Measurements from ENCODE around the gene NXPH4. TPM values are rescaled to one million over a fixed set of nuclear protein-coding genes. Genes with fewer than 3 reads are reported as not detected.

Gene NXPH4
- total RNA-seq, 1 donor from 2014 or later = 0.82 TPM

DNA sequence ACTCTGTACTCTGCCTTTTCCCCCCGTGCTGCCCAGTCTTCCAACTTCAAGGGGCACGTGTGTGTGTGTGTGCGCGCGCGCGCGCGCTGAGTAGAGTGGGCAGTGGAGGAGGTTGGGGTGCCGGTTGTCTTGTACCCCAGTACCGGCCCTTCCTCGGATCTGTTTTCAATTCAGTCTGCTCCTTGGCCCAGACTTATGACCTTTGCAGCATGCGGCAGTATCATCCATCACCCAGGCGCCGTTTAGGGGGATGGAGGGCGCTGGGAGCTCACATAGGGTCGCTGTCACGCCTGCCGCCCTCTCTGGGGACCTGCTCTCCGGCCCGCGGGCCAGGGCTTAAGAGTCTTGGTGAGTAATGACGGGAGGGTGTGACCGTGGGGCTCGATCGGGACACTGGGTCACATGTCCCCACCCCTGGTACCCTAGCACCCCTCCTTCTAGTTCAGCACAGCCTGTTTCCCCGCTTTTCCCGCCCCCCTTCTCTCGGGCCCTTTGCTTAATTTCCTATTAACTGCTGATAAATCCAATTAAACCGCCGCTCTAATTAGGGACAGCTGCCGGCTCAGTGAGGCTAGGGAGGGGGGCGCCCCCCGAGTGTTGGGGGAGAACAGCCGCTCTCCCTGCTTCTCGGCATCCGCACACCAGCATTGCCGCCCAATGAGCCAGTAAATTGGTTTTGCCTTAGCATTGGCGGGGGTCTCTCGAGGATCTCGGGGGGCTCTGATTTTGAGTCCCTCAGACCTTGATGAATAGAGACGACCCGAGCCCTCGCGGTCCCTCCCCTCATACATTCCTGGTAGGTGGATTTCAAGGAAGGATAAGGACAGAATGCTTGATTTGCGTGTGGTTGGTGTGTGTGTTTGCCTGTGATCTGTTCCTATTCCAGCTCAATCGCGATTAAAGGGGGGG lies 25.1 kb downstream of the NXPH4 start:
- H3K9me3 Mint-ChIP-seq = no peaks in the 10 kb centered on the region
- DNase-seq (ENCODE audit: low spot score) = no peak
- H3K36me3 Mint-ChIP-seq (ENCODE audit: low read depth) = peaks cover 4% of the 10 kb centered on the region
- H3K4me1 Mint-ChIP-seq (ENCODE audit: low read depth) = peaks cover 40% of the 10 kb centered on the region
- H3K27ac Mint-ChIP-seq = no peak overlapping the region
- peaks cover 37% of the 10 kb centered on the region for H3K27me3 Mint-ChIP-seq (ENCODE audit: low read depth)
- H3K4me3 Mint-ChIP-seq (ENCODE audit: low read depth) = peak overlapping the region; percentile 14
- intact Hi-C loops (cut with micrococcal nuclease) = loop anchor here (5.0 kb wide), 1 partner anchor 381 kb away; no protein-coding TSS in a partner anchor

DNA sequence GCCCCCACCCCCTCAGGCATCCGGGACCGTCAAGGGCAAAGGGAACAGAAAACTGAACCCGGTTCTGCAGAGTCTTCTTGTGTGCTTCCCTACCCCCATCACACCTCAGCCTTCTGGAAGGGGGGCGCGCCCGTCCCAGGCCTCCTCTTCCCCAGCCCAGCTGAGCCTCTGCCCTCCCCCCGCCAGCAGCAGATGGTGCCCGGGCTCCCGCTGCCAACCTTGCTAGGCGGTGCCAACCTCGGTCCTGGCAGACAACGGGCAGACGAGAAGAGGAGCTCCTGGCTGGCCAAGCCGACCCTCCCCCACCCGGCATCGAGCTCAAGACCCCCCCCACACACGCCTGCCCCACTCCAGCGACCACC lies 25.7 kb downstream of the NXPH4 start:
- Mint-ChIP-seq H3K36me3 (ENCODE audit: low read depth) (no peaks in the 10 kb centered on the region), H3K4me3 (ENCODE audit: low read depth) (peak overlapping the region; percentile 9), H3K4me1 (ENCODE audit: low read depth) (peaks cover 36% of the 10 kb centered on the region), H3K27ac (no peak overlapping the region), H3K9me3 (no peaks in the 10 kb centered on the region), H3K27me3 (ENCODE audit: low read depth) (peaks cover 30% of the 10 kb centered on the region)
- no peak for DNase-seq (ENCODE audit: low spot score)
- intact Hi-C loops (cut with micrococcal nuclease) = loop anchor here (5.0 kb wide), 1 partner anchor 380 kb away; no protein-coding TSS in a partner anchor

DNA sequence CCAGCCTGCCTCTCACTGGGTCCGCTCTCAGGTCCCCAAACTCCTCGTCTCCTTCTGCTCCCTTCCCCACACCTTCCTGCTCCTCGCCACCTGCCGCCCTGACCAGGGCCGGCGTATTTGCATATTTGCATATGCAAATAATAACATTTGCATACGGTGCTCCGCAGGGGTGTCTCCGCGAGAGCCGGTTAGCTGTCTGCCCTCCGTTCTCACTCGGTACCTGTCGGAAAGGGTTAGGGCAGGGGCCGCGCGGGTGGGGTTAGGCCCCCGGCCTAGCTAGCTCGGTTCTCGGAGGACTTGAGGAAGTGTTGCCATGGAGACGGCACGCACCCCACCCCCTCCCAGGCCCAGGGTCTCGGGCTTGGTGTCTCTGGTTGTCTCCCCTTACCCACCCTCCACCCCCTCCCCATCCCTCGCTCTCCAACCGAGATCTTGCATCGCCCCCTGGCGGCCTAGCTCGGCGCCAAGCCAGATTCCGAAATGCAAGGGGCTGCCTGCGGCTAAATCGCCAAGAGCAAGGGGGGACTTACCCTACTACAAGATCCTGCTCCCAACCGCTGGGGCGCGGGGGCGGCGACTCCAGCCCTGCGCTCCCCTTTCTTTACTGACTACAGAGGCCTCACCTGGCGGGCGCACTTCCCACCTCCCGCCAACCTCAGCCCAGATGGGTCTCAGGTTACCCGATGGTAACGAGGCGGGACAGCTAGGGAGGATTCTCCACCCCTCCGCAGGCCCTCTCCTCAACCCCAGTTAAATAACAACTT lies 26.3 kb downstream of the NXPH4 start:
- intact Hi-C loops (cut with micrococcal nuclease) = loop anchor here (1.0 to 5.0 kb wide), 2 partner anchors 30 to 379 kb away; no protein-coding TSS in a partner anchor
- Mint-ChIP-seq H3K4me1 (ENCODE audit: low read depth) (peaks cover 32% of the 10 kb centered on the region), H3K9me3 (no peaks in the 10 kb centered on the region)

DNA sequence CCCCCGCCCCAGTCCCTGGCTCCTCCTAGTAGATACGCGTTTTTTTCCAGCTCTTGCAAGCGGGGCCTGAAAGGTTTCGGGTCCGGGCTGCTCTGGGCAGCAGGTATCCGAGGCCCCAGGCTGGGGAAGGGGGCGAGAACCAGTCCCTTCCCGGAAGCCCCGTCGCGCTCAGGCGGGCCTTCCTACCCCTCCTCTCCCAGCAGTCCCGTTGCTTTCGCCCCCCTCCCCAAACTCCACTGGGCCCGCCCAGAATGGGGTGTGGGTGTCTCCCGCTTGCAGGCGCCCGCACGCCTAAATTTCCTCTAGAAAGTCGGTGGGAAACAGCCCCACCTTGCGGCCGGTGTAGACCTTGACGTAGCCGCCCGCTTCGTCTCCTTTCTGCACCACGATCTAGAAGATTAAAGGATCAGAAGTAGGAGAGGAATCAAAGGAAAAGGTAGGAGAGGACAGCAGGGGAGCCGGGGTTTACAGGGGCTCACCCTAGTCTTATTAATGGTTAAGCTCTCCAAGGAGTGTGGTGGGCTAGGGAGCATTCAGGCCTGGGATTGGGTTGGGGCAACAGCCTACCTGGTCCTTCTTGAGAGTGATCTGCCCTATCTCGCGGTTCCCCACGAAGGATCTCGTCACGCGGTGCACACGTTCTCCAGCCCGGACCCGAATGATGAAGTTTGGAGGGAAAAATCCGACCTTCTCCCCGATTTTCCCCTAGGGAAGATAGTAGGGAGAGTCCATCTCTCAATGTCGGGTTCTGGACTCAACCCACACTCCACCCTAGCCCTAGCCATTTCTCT lies 27.1 kb downstream of the NXPH4 start:
- Mint-ChIP-seq H3K9me3 (no peaks in the 10 kb centered on the region), H3K27ac (no peak overlapping the region), H3K36me3 (ENCODE audit: low read depth) (peaks cover under 1% of the 10 kb centered on the region), H3K4me1 (ENCODE audit: low read depth) (peaks cover 32% of the 10 kb centered on the region), H3K4me3 (ENCODE audit: low read depth) (peak overlapping the region; percentile 73), H3K27me3 (ENCODE audit: low read depth) (peaks cover 24% of the 10 kb centered on the region)
- intact Hi-C loops (cut with micrococcal nuclease) = loop anchor here (1.0 to 5.0 kb wide), 2 partner anchors 30 to 379 kb away; no protein-coding TSS in a partner anchor
- peak; percentile 77 for DNase-seq (ENCODE audit: low spot score)

More for the DNA sequence above, 26.3 kb downstream of the NXPH4 start:
- H3K27me3 Mint-ChIP-seq (ENCODE audit: low read depth) = peaks cover 26% of the 10 kb centered on the region
- H3K36me3 Mint-ChIP-seq (ENCODE audit: low read depth) = no peaks in the 10 kb centered on the region
- no peak overlapping the region for H3K27ac Mint-ChIP-seq
- DNase-seq (ENCODE audit: low spot score) = peak; percentile 64
- peak overlapping the region; percentile 73 for H3K4me3 Mint-ChIP-seq (ENCODE audit: low read depth)

DNA sequence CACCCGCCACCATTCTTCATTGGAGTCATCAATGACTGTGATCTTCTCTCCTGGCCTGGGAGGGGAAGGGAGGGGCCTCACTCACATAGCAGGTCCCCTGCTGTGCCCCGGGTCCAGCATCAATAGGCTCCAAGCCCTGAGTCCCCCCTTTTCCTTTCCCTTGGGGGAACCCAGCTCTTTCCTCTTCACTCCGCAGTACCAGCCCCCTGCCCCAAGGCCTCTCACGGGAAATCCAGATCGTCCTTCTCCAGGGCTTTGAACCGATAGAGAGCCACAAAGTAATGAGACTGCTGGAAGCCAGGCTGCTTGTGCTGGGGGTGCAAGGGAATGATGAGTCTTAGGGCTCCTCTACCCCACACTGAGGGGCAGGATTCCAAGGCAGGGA lies 27.7 kb downstream of the NXPH4 start:
- Mint-ChIP-seq H3K27ac (no peak overlapping the region), H3K4me1 (ENCODE audit: low read depth) (peaks cover 35% of the 10 kb centered on the region), H3K27me3 (ENCODE audit: low read depth) (peaks cover 21% of the 10 kb centered on the region), H3K4me3 (ENCODE audit: low read depth) (no peak overlapping the region), H3K36me3 (ENCODE audit: low read depth) (peaks cover 4% of the 10 kb centered on the region), H3K9me3 (no peaks in the 10 kb centered on the region)
- intact Hi-C loops (cut with micrococcal nuclease) = loop anchor here (5.0 kb wide), 1 partner anchor 378 kb away; no protein-coding TSS in a partner anchor
- DNase-seq (ENCODE audit: low spot score) = no peak

DNA sequence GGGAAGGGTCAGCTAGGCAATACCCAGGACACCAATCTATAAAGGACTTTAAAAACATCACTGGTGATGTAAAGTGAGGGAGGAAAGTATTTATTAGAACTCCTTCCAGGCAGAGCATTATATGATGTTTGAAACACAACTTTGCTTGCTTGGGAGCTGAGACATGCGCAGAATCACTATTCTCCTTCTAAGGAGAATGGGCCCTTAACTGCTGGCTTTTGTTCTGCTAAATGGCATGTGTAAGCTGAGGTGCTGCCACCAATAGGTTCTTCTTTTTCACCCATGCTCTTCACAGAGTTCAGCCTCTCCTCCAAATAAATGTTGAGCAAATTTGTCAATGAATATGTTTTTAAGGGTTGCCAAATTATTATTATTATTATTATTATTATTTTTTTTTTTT lies 30.4 kb downstream of the NXPH4 start:
- Mint-ChIP-seq H3K27me3 (ENCODE audit: low read depth) (peaks cover 5% of the 10 kb centered on the region), H3K4me1 (ENCODE audit: low read depth) (peaks cover 20% of the 10 kb centered on the region), H3K4me3 (ENCODE audit: low read depth) (no peak overlapping the region), H3K36me3 (ENCODE audit: low read depth) (peaks cover 4% of the 10 kb centered on the region), H3K9me3 (no peaks in the 10 kb centered on the region), H3K27ac (no peak overlapping the region)
- intact Hi-C loops (cut with micrococcal nuclease) = no loop called here
- no peak for DNase-seq (ENCODE audit: low spot score)

DNA sequence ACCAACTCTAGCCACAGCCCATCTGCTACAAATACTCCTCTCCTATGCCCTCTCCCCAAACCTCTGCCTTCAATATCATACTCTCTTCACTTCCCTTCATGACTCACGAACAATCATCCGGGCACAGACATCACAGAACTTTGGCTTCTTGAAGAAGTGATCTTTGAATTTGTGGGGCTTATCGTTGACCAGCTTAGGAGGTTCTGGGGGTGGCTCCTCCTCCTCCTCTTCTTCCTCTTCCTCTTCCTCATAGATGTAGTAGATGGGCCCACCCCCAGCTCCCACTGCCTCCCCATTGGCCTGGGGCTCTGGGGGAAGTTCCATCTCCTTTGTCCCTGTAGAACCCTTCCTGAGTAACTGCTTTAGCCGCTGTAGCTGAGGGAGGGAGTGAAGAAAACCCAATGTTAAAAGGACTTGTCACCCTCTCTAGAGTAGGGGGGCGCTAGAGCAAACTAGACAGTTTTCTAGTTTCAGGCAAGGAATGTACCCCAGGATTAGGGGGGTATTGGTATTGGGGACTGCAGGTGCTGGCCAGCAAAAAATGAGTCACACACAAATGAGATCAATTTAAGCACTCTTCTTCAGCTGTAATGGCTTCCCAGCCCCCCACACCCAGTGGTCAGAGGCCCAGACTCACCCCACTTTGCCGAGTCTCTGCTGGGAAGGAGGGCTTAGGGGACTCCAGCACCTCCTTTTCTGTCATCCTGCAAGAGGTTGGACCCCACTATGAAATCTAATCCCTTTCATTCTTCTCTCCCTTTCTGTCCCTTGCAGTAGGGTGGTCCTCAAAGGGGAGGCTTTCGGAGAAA lies 32.5 kb downstream of the NXPH4 start:
- no peak for DNase-seq (ENCODE audit: low spot score)
- peaks cover 11% of the 10 kb centered on the region for H3K4me1 Mint-ChIP-seq (ENCODE audit: low read depth)
- H3K4me3 Mint-ChIP-seq (ENCODE audit: low read depth) = peak overlapping the region; percentile 31
- H3K27me3 Mint-ChIP-seq (ENCODE audit: low read depth) = no peaks in the 10 kb centered on the region
- peak overlapping the region; percentile 44 for H3K27ac Mint-ChIP-seq
- intact Hi-C loops (cut with micrococcal nuclease) = no loop called here
- H3K9me3 Mint-ChIP-seq = no peaks in the 10 kb centered on the region
- H3K36me3 Mint-ChIP-seq (ENCODE audit: low read depth) = peaks cover 4% of the 10 kb centered on the region

DNA sequence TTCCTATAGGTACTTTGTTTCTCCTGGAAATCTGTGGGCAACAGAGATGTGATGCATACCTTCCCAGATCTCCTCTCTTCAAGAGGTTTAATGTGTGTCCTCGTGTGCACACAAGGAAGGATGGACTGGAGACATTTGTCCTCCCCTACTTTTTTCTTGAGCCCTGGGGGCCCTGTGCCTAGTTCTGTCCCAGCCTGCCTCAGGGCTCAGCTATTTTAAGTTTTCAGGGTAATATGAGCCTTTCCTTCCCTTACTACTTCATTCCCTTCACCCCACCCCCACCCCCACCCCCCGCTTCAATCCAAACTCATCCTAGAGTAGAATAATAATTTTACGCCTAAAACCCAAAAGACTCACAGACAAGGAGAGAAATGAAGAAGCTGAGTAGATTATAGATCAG lies 33.9 kb downstream of the NXPH4 start:
- Mint-ChIP-seq H3K4me3 (ENCODE audit: low read depth) (no peak overlapping the region), H3K9me3 (no peaks in the 10 kb centered on the region), H3K27me3 (ENCODE audit: low read depth) (no peaks in the 10 kb centered on the region), H3K27ac (no peak overlapping the region), H3K4me1 (ENCODE audit: low read depth) (peaks cover 10% of the 10 kb centered on the region), H3K36me3 (ENCODE audit: low read depth) (peaks cover 8% of the 10 kb centered on the region)
- intact Hi-C loops (cut with micrococcal nuclease) = no loop called here
- no peak for DNase-seq (ENCODE audit: low spot score)

DNA sequence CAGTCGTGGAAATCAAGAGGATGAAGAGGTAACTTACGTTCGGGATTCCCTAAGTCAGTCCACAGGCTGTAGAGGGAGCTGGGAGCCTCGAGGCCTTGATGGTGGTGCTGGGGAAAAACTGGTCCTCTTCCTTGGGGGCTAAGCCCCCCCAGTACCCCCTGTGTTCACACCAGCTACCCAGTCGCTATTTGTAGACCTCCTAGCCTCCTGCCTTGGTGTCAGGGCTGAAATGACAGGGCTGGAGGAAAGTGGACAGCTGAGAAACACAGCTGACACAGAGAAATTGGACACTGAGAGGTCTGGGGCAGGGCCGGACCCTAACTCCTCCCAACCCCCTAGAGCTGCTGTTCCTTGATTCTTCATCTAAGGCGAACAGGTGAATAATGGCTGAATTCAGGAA lies 34.4 kb downstream of the NXPH4 start, which contains the start of gene STAC3:
TSS of gene STAC3 (minus strand) at position 232 of the 400 bp plus-strand sequence. CDS start 1,551 bp downstream, outside the sequence.
- Mint-ChIP-seq H3K4me3 (ENCODE audit: low read depth) (no peak within 1 kb of the TSS), H3K36me3 (ENCODE audit: low read depth) (peaks cover 11% of the 10 kb centered on the region), H3K27ac (no peak within 1 kb of the TSS), H3K4me1 (ENCODE audit: low read depth) (peaks cover 10% of the 10 kb centered on the region), H3K27me3 (ENCODE audit: low read depth) (no peaks in the 10 kb centered on the region), H3K9me3 (no peaks in the 10 kb centered on the region)
- intact Hi-C loops (cut with micrococcal nuclease) = no loop called here
- DNase-seq (ENCODE audit: low spot score) = no peak

DNA sequence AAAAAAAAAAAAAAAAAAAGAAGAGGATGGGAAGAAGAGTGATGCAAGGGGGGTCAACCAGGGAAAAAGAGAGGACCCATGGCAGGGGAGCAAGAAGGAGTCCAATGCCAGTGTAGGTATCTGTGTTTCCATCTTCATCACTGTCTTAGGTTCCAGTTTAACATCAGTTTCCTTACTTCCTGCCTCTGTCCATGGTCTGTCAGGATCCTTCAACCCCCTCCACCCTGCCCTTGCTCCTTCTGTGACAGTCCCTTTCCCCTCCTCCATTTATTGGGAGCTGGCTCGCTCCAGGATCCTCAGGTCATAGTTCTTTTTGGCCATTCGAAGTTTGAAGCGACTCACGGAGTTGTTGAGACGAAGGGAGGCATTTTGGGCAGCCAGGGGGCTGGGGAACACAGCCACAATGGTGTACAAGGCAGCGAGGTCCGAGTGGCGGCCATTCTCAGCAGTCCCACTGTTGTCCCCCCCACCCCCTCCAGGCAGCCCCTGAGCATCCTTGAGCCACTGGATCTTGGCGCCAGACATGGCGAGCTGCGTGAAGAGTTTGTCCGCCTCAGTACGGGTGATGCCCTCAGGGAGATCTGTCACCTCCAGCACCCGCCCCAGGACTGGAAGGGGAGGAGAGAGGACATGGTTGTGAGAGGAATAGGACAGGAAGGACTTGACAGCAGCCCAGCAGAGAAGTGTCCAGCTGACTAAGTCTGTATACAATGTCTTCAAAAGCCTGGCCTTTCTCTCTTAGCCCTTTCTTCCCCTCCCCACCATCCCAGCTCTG lies 38.1 kb downstream of the NXPH4 start:
- Mint-ChIP-seq H3K27ac (no peak overlapping the region), H3K4me1 (ENCODE audit: low read depth) (no peaks in the 10 kb centered on the region), H3K4me3 (ENCODE audit: low read depth) (no peak overlapping the region), H3K27me3 (ENCODE audit: low read depth) (no peaks in the 10 kb centered on the region), H3K36me3 (ENCODE audit: low read depth) (peaks cover 19% of the 10 kb centered on the region), H3K9me3 (no peaks in the 10 kb centered on the region)
- no peak for DNase-seq (ENCODE audit: low spot score)
- intact Hi-C loops (cut with micrococcal nuclease) = no loop called here

DNA sequence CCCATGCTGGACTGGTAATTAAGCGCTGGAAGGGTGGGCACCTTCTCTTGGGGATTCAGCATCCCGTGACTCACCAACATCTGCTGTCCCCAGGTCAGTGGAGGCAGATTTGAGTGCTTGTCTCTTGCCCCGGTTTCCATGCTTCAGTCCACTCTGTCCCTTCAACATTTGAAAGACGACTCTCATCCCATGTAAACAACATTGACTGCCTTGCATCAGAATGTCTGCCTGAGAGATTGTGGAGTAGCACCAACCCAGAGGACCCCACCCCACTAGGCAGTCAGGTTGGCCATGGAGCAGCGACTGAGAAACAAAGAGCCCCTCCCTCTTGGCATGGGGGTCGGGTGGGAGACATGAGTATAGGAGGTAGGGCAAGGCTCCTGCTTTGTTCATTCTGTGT lies 39.3 kb downstream of the NXPH4 start:
- Mint-ChIP-seq H3K27ac (no peak overlapping the region), H3K4me3 (ENCODE audit: low read depth) (no peak overlapping the region), H3K4me1 (ENCODE audit: low read depth) (no peaks in the 10 kb centered on the region), H3K36me3 (ENCODE audit: low read depth) (peaks cover 26% of the 10 kb centered on the region), H3K9me3 (no peaks in the 10 kb centered on the region), H3K27me3 (ENCODE audit: low read depth) (no peaks in the 10 kb centered on the region)
- intact Hi-C loops (cut with micrococcal nuclease) = no loop called here
- DNase-seq (ENCODE audit: low spot score) = no peak

All from activated T-helper 2 cell treated with anti-CD3 and anti-CD28 coated beads, Interferon-gamma antibody, Interleukin-2, Interleukin-4, amounts not matched to agents 10 μg/mL and 5 μg/mL and 100 μg/mL, durations not matched to agents 14 hours and 24 hours and 36 hours (primary cell).